Mesendoderm (in vitro differentiated cells): ENCODE results near the gene GLOD5.

Experiments
- DNase-seq: peaks from one replicate; pipeline ENCODE4 v3.0.0; 2013
- H2AK5ac ChIP-seq: 2 replicates; pipeline ENCODE4 v1.6.1; 2013; ENCODE audit warnings: low read length, inconsistent platforms
- H2BK120ac ChIP-seq: 2 replicates; pipeline ENCODE4 v1.6.1; 2013; ENCODE audit warnings: low read depth, mild to moderate bottlenecking, low read length, moderate library complexity, mixed read lengths
- H2BK15ac ChIP-seq: replicated peaks from 2 replicates; pipeline ENCODE4 v1.6.1; 2013; ENCODE audit warnings: low read depth, mild to moderate bottlenecking, moderate library complexity
- H2BK5ac ChIP-seq: 2 replicates; pipeline ENCODE4 v1.6.1; 2013; ENCODE audit warnings: low read length, inconsistent platforms
- H3K18ac ChIP-seq: 2 replicates; pipeline ENCODE4 v1.6.1; 2013; ENCODE audit warnings: mild to moderate bottlenecking, low read length, mixed read lengths
- H3K23ac ChIP-seq: one replicate; pipeline ENCODE4 v1.6.1; 2013; ENCODE audit warnings: low read length
- H3K27ac ChIP-seq: 2 replicates; pipeline ENCODE4 v1.5.1; 2013; ENCODE audit warnings: low read depth, mild to moderate bottlenecking, inconsistent platforms, low read length, moderate library complexity
- H3K27me3 ChIP-seq: 2 replicates; pipeline ENCODE4 v1.6.1; 2013; ENCODE audit warnings: low read length, control low read depth, mild to moderate bottlenecking, inconsistent platforms; ENCODE audit not compliant: insufficient read depth, poor library complexity
- H3K36me3 ChIP-seq: 2 replicates; pipeline ENCODE4 v1.6.1; 2013; ENCODE audit warnings: low read length, inconsistent platforms; ENCODE audit not compliant: control insufficient read depth, insufficient read depth
- H3K4ac ChIP-seq: one replicate; pipeline ENCODE4 v1.6.1; 2013; ENCODE audit warnings: low read depth, mild to moderate bottlenecking, low read length, moderate library complexity
- H3K4me1 ChIP-seq: 2 replicates; pipeline ENCODE4 v1.6.1; 2013; ENCODE audit warnings: low read depth, low read length, inconsistent platforms; ENCODE audit not compliant: control insufficient read depth
- H3K4me2 ChIP-seq: 2 replicates; pipeline ENCODE4 v1.6.1; 2013; ENCODE audit warnings: low read length
- H3K4me3 ChIP-seq: 2 replicates; pipeline ENCODE4 v1.5.1; 2013; ENCODE audit warnings: mild to moderate bottlenecking, low read length
- H3K56ac ChIP-seq: one replicate; pipeline ENCODE4 v1.6.1; 2013; ENCODE audit warnings: low read length
- H3K79me1 ChIP-seq: 2 replicates; pipeline ENCODE4 v1.6.1; 2013; ENCODE audit warnings: low read length, inconsistent platforms
- H3K79me2 ChIP-seq: 2 replicates; pipeline ENCODE4 v1.6.1; 2013; ENCODE audit warnings: mild to moderate bottlenecking, low read length; ENCODE audit not compliant: control insufficient read depth, insufficient read depth
- H3K9ac ChIP-seq: 2 replicates; pipeline ENCODE4 v1.6.1; 2013; ENCODE audit warnings: low read length, inconsistent platforms
- H4K5ac ChIP-seq: one replicate; pipeline ENCODE4 v1.6.1; 2013; ENCODE audit warnings: low read length
- H4K8ac ChIP-seq: one replicate; pipeline ENCODE4 v1.6.1; 2013; ENCODE audit warnings: low read depth, mild to moderate bottlenecking, control low read depth, low read length, moderate library complexity
- WGBS: extraction: QIAGEN DNeasy Blood & Tissue Kit; methylation state at CpG from one replicate; pipeline ENCODE4 v1.1.7; 2013; ENCODE audit warnings: low lambda C conversion rate, missing lambda C conversion rate; ENCODE audit not compliant: insufficient coverage; ENCODE audit errors: extremely low coverage; 5-methylcytosine and 5-hydroxymethylcytosine counted together

Gene GLOD5

DNA sequence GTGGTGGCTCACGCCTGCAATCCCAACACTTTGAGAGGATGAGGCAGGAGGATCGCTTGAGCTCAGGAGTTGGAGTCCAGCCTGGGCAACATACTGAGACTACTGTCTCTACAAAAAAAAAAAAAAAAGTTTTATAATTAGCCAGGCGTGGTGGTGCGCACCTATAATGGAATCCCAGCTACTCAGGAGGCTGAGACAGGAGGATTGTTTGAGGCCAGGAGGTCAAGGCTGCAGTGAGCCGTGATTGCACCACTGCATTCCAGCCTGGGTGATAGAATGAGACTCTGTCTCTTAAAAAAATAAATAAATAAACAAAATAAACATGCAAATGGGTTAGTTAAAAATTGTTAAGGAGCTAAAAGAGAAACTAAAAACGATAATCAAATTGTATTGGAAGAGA, 7.7 kb downstream of the GLOD5 start:
- H4K5ac ChIP-seq: no peak overlapping the region

GRCh38 chrX:48770296-48770695, 8.7 kb downstream of the GLOD5 start:
- no CpG with 5 or more reads among the region's 6 CpGs for WGBS
- Histone ChIP-seq H3K27me3 (no peaks in the 10 kb centered on the region), H4K8ac (no peak overlapping the region)

More for the DNA sequence above, 7.7 kb downstream of the GLOD5 start:
- H3K4me2 ChIP-seq: no peak overlapping the region
- H3K4me3 ChIP-seq: no peak overlapping the region
- H2BK15ac ChIP-seq: no peak overlapping the region
- DNase-seq: no peak
- H3K27me3 ChIP-seq: no peaks in the 10 kb centered on the region
- H3K23ac ChIP-seq: no peak overlapping the region
- H3K56ac ChIP-seq: no peak overlapping the region
- H4K8ac ChIP-seq: no peak overlapping the region
- WGBS: no CpG with 5 or more reads among the region's 6 CpGs
- H3K18ac ChIP-seq: no peak overlapping the region
- no peak overlapping the region for H3K4ac ChIP-seq
- no peaks in the 10 kb centered on the region for H3K79me1 ChIP-seq
- no peaks in the 10 kb centered on the region for H3K4me1 ChIP-seq
- no peaks in the 10 kb centered on the region for H3K79me2 ChIP-seq
- no peak overlapping the region for H2AK5ac ChIP-seq
- H3K36me3 ChIP-seq: no peaks in the 10 kb centered on the region
- H2BK5ac ChIP-seq: no peak overlapping the region
- H2BK120ac ChIP-seq: no peak overlapping the region
- H3K9ac ChIP-seq: no peak overlapping the region
- H3K27ac ChIP-seq: no peak overlapping the region

DNA sequence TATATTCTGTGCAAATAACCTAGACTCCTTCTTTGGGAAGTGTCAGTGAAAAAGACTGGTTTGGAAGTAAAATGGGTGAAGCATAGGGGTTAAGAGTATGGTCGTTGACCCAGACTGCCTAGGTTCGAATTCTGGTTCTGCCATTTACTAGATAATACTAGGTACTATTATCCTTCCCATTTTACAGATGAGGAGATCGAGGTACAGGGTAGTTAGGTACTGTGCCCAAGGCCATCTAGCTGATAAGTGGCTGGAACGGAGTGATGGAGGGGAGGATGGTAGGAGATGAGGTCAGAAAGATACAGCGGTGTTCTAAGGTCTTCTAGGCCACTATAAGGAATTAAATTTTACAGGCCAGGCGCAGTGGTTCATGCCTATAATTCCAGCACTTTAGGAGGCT, 11.1 kb downstream of the GLOD5 start:
- Histone ChIP-seq H3K4ac (no peak overlapping the region), H3K4me2 (no peak overlapping the region), H3K18ac (no peak overlapping the region), H2BK120ac (no peak overlapping the region), H3K36me3 (no peaks in the 10 kb centered on the region), H3K4me3 (no peak overlapping the region), H2BK15ac (no peak overlapping the region), H3K4me1 (no peaks in the 10 kb centered on the region), H3K27me3 (no peaks in the 10 kb centered on the region), H3K56ac (no peak overlapping the region), H3K79me2 (no peaks in the 10 kb centered on the region), H3K23ac (no peak overlapping the region), H4K8ac (no peak overlapping the region), H3K9ac (no peak overlapping the region), H2AK5ac (no peak overlapping the region), H3K79me1 (no peaks in the 10 kb centered on the region), H4K5ac (no peak overlapping the region), H3K27ac (no peak overlapping the region), H2BK5ac (no peak overlapping the region)
- no peak for DNase-seq
- WGBS: no CpG with 5 or more reads among the region's 6 CpGs

More at GRCh38 chrX:48770296-48770695, 8.7 kb downstream of the GLOD5 start:
- Histone ChIP-seq H3K4me3 (no peak overlapping the region), H3K79me2 (no peaks in the 10 kb centered on the region), H3K4me2 (no peak overlapping the region), H3K4ac (no peak overlapping the region), H3K4me1 (no peaks in the 10 kb centered on the region), H4K5ac (no peak overlapping the region), H3K56ac (no peak overlapping the region), H3K79me1 (no peaks in the 10 kb centered on the region), H2AK5ac (no peak overlapping the region), H2BK5ac (no peak overlapping the region), H3K27ac (no peak overlapping the region), H3K23ac (no peak overlapping the region), H3K9ac (no peak overlapping the region), H2BK120ac (no peak overlapping the region), H3K36me3 (no peaks in the 10 kb centered on the region), H2BK15ac (no peak overlapping the region), H3K18ac (no peak overlapping the region)
- DNase-seq: no peak

GRCh38 chrX:48776818-48777439, 15.4 kb downstream of the GLOD5 start:
- Histone ChIP-seq H3K27me3 (no peaks in the 10 kb centered on the region), H2AK5ac (no peak overlapping the region)

DNA sequence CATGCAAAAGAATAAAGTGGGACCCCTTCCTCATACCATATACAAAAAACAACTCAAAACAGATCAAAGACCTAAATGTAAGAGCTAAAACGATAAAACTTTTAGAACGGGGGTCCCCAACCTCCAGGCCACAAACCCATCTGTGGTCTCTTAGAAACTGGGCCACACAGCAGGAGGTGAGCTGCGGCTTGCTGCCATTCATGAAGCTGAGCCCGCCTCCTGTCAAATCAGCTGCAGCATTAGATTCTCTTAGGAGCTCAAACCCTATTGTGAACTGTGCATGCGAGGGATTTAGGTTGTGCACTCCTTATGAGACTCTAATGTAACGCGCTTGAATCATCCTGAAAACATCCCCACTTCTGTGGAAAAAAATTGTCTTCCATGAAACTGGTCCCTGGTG, 17.9 kb downstream of the GLOD5 start:
- Histone ChIP-seq H3K36me3 (no peaks in the 10 kb centered on the region), H2BK120ac (no peak overlapping the region), H3K9ac (no peak overlapping the region), H2AK5ac (no peak overlapping the region), H3K56ac (no peak overlapping the region), H3K27me3 (no peaks in the 10 kb centered on the region), H3K4me3 (no peak overlapping the region), H2BK15ac (no peak overlapping the region), H4K5ac (no peak overlapping the region), H4K8ac (no peak overlapping the region), H3K23ac (no peak overlapping the region), H3K4me1 (no peaks in the 10 kb centered on the region), H3K79me1 (no peaks in the 10 kb centered on the region), H3K79me2 (no peaks in the 10 kb centered on the region), H3K27ac (no peak overlapping the region), H2BK5ac (no peak overlapping the region), H3K4ac (no peak overlapping the region), H3K4me2 (no peak overlapping the region), H3K18ac (no peak overlapping the region)
- no peak for DNase-seq
- WGBS: no CpG with 5 or more reads among the region's 7 CpGs

More at GRCh38 chrX:48776818-48777439, 15.4 kb downstream of the GLOD5 start:
- Histone ChIP-seq H4K8ac (no peak overlapping the region), H3K4ac (no peak overlapping the region), H3K18ac (no peak overlapping the region), H4K5ac (no peak overlapping the region), H3K79me2 (no peaks in the 10 kb centered on the region), H3K36me3 (no peaks in the 10 kb centered on the region), H3K4me3 (no peak overlapping the region), H3K9ac (no peak overlapping the region), H3K27ac (no peak overlapping the region), H3K4me1 (no peaks in the 10 kb centered on the region), H2BK120ac (no peak overlapping the region), H2BK15ac (no peak overlapping the region), H3K4me2 (no peak overlapping the region), H3K23ac (no peak overlapping the region), H3K79me1 (no peaks in the 10 kb centered on the region), H2BK5ac (no peak overlapping the region), H3K56ac (no peak overlapping the region)
- DNase-seq: no peak
- no CpG with 5 or more reads among the region's 13 CpGs for WGBS

- Histone ChIP-seq H2BK15ac (no peak overlapping the region), H3K27ac (no peak overlapping the region), H3K4ac (no peak overlapping the region), H3K79me1 (no peaks in the 10 kb centered on the region), H3K23ac (no peak overlapping the region), H3K79me2 (no peaks in the 10 kb centered on the region), H3K56ac (no peak overlapping the region), H2BK120ac (no peak overlapping the region), H3K36me3 (no peaks in the 10 kb centered on the region), H3K4me3 (no peak overlapping the region), H2AK5ac (no peak overlapping the region), H2BK5ac (no peak overlapping the region), H3K18ac (no peak overlapping the region), H3K27me3 (no peaks in the 10 kb centered on the region), H3K4me1 (no peaks in the 10 kb centered on the region), H4K8ac (no peak overlapping the region), H4K5ac (no peak overlapping the region), H3K9ac (no peak overlapping the region), H3K4me2 (no peak overlapping the region)
- no peak for DNase-seq
- WGBS: no CpG with 5 or more reads among the region's 6 CpGs
Observed at GRCh38 chrX:48781705-48782104, 20.2 kb downstream of the GLOD5 start.
